ENCODE results near the gene AXL. TPM values are rescaled to one million over a fixed set of nuclear protein-coding genes. Genes with fewer than 3 reads are reported as not detected.

AXL gene
- total and polyA plus RNA-seq, 9 of the 15 experiments (the other 6 are each of a cell fraction or from before 2014, with no cell fraction given), result 0.80 to 6.6 (median 1.6) TPM

- no peak for TF ChIP-seq ARID3B (CRISPR knock-in tag; IDR thresholded peaks at IDR 0.05; ENCODE audit: borderline replicate concordance)
- no peak for TF ChIP-seq NCOA6 (IDR thresholded peaks at IDR 0.05)
- TF ChIP-seq HDAC2 (IDR thresholded peaks at IDR 0.05), result no peak
- no peak for TF ChIP-seq U2AF2 (optimal IDR thresholded peaks at IDR 0.05; ENCODE audit: low read depth, low read length)
- TF ChIP-seq SIX5 (IDR thresholded peaks at IDR 0.05; ENCODE audit: borderline replicate concordance in 1 of 2, insufficient read depth in 1 of 2, low read depth in 1 of 2, low read length in 2 of 2), result no peak
- TF ChIP-seq POLR2AphosphoS2 (IDR thresholded peaks at IDR 0.05; ENCODE audit: low read length), result peak; percentile 77; the same call in 1 of the 2 replicates
- no peak for TF ChIP-seq ZNF121 (CRISPR knock-in tag; conservative IDR thresholded peaks at IDR 0.05)
- TF ChIP-seq ZNF75A (CRISPR knock-in tag; IDR thresholded peaks at IDR 0.05), result no peak
- TF ChIP-seq RNF2 (IDR thresholded peaks at IDR 0.05), result no peak
- TF ChIP-seq ZNF263 (CRISPR knock-in tag; IDR thresholded peaks at IDR 0.05; ENCODE audit: borderline replicate concordance), result no peak
- peak; percentile 72 for TF ChIP-seq ERF (CRISPR knock-in tag; IDR thresholded peaks at IDR 0.05)
- peak; percentile 72 for TF ChIP-seq CBFA2T3 (IDR thresholded peaks at IDR 0.05)
- no peak; the same call in 1 of the 2 replicates for TF ChIP-seq RB1 (IDR thresholded peaks at IDR 0.05; ENCODE audit: low read depth)
- TF ChIP-seq CTCFL (IDR thresholded peaks at IDR 0.05; ENCODE audit: borderline replicate concordance, insufficient read depth, low read depth, low read length, poor library complexity, severe bottlenecking), result no peak
- no peak for TF ChIP-seq HDGF (IDR thresholded peaks at IDR 0.05)
- TF ChIP-seq SREBF2 (CRISPR knock-in tag; IDR thresholded peaks at IDR 0.05), result no peak
- TF ChIP-seq GTF2F1 (IDR thresholded peaks at IDR 0.05; ENCODE audit: low read depth, low read length), result no peak
- TF ChIP-seq GTF2E2 (tag; IDR thresholded peaks at IDR 0.05), result no peak
- TF ChIP-seq ZFPM2 (CRISPR knock-in tag; IDR thresholded peaks at IDR 0.05), result no peak
- TF ChIP-seq JUN (IDR thresholded peaks at IDR 0.05; ENCODE audit: borderline replicate concordance, low read depth, low read length), result no peak
- TF ChIP-seq JUN (CRISPR knock-in tag; IDR thresholded peaks at IDR 0.05; ENCODE audit: borderline replicate concordance), result no peak
- TF ChIP-seq RBM34 (IDR thresholded peaks at IDR 0.05; ENCODE audit: borderline replicate concordance, insufficient read depth, low read length), result no peak
- no peak for TF ChIP-seq NFE2 (IDR thresholded peaks at IDR 0.05; ENCODE audit: low read depth)
- no peak for TF ChIP-seq L3MBTL2 (IDR thresholded peaks at IDR 0.05)
- TF ChIP-seq ZNF384 (IDR thresholded peaks at IDR 0.05; ENCODE audit: low read depth, low read length), result peak; percentile 80
- no peak for TF ChIP-seq ZBED1 (IDR thresholded peaks at IDR 0.05)
These were observed 44.2 kb downstream of the AXL start (continued) for GRCh38 chr19:41263042-41263849.
